NCI-H1436 (cell line): ENCODE data around the gene TNRC6A.
"Not testable (repeated sequence)": the region's sequence is repeated elsewhere in the genome, so short reads cannot be mapped to it uniquely, and the experiment has no call there.

Source experiments
- DNase-seq: peaks from one replicate; lab custom pipeline; 2025; lab: John Stamatoyannopoulos, UW

The TNRC6A gene

GRCh38 chr16:24759006-24759405 is 29.6 kb downstream of the TNRC6A start:
- no peak for DNase-seq

- no peak for DNase-seq
Observed at GRCh38 chr16:24761526-24761925, 32.1 kb downstream of the TNRC6A start.

DNA sequence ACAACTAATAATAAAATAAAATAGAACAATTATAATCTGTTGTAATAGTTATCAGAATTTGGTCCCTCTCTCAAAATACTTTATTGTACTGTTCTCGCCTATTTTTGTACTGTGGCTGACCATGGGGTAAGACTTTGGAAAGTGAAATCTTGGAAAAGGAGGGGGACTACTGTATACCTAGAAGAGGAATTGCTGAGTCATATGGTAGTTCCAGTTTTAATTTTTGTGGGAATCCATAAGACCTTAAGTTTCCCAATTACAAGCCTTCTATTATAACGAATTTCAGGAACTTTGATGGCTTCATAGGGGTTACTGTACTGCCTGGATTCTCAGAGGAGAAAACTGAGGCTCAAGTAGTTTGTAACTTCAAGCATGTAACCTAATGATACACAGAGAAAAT is 35.5 kb downstream of the TNRC6A start:
- DNase-seq: no peak

DNA sequence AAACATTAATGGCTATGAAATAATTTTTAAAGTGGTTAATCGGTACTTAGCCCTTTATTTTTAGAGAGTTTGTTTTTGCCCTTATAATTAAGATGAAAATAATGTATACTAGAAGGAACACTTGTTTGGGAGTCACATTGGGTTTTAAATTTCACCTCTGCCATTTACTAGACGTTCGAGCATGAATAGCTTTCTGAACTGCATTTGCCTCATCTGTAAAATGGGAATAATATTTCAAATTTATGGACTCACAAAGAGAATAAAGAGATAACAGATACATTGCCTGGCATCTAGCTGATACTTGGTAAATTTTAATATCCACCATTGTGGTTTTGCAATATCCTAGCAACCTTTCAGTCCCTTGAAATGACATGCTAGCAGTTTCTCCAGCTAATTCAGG is 36.6 kb downstream of the TNRC6A start:
- no peak for DNase-seq

DNA sequence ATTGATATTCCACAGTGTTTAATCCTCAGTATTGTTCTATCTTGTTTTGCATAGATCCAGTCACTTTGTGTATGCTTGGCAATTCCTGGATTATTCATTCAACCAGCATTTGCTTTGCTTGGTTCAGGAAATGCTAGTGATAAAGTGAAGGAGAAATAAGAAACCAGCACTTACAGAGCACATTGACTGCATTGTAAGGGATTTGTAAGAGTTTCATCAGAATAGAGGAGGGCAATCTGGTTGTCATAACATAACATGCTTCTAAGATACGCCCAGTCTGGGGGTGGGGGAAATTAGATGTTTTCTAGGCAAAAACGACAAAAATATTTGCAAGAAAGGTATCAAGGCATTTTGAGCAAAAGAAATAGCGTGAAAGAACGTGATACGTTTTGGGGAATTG is 40.4 kb downstream of the TNRC6A start:
- DNase-seq: no peak

GRCh38 chr16:24771132-24771778 is 41.8 kb downstream of the TNRC6A start:
- DNase-seq: no peak

- no peak for DNase-seq
Observed at GRCh38 chr16:24771779-24772157, 42.3 kb downstream of the TNRC6A start.

DNA sequence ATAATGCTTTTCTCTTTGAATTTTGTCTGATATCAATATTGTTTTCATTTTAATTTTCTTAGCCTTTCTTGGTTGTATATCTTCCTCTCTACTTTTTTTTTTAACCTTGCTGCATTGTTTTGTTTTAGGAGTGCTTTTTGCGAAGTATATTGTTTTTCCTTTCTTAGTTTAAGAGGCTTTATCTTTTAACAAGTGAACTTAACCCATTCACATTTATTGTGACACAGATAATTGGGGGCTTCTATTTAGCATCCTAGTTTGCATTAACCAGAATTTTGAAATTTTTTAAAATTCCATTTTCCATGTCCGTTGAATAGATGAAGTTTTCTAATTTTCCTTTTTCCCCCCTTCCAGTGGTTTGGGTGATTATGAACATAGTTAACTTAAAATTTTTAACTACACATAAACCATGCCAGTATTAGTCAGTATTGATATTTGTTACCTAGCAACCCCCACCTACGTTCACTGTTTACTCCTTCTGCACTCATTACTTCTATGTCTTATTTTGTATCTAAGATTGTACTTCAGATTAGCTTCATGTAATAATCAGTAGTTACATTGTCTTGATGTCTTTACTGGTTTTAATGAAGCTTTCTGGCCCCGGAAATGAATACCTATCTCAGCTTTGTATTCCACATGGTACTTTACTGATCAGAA is 44.4 kb downstream of the TNRC6A start:
- DNase-seq: no peak

GRCh38 chr16:24774510-24774909 is 45.1 kb downstream of the TNRC6A start:
- no peak for DNase-seq

- no peak for DNase-seq
Observed at GRCh38 chr16:24775455-24775854, 46.0 kb downstream of the TNRC6A start.

DNA sequence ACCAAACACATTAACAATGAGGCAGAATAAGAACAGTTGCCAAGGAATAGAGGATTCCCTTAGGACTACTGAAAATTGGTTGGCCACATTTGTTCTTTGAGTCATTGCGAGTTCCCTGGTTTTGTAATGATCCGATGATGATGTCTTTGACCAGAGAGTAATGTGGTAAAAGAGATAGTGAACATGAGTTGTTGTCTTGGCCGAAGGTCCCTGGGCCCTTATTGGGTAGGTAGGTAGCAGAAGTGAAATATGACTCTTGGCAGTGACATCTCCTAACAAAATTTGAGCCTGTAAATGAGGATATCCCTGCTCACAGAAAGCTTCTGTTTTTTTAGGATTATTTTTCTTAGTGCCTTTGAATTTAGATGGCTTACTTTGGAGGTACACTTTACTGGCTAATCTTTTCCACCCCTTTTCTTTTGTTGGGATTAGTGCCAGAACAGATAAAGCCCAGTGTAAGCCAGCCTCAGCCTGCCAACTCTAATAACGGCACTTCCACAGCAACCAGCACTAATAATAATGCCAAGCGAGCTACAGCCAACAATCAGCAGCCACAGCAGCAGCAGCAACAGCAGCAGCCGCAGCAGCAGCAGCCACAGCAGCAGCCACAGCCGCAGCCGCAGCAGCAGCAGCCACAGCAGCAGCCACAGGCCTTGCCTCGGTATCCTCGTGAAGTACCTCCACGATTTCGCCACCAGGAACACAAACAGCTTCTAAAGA is 47.2 kb downstream of the TNRC6A start:
- DNase-seq: no peak

DNA sequence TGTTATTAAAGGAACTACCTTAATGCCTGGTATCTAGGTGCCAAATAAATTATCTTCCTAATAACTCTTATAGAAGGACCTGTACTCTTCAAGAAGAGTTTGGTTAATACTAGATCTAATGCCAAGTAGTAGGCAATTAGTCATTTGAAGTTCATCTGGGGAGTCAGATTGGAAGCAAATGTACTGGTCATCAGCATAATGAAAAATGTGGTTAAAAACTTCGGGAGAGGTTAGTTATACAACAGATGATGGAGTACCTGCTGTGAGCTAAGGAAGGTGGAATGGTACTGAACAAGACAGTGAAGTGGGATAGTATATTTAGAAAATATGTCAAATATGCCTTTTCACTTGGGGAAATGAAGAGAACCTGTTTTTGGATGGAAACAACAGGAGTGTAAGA is 49.2 kb downstream of the TNRC6A start:
- DNase-seq: no peak

DNA sequence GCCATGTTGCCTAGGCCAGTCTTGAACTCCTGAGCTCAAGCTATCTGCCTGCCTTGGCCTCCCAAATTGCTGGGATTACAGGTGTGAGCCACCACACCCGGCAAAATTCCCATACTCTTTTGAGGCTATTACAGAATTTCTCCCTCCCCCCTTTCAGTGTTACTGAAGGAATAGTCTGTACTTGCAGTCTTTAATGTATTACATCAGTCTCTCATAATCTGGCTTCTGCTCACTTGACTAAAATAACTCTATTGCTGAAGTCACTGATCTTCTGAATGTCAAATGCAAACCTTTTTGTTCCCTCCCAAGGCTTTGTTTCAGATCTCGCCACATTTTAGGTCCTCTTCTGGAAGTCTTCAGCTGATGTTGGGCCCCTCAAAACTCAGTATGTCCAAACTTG is 51.8 kb downstream of the TNRC6A start:
- no peak for DNase-seq

DNA sequence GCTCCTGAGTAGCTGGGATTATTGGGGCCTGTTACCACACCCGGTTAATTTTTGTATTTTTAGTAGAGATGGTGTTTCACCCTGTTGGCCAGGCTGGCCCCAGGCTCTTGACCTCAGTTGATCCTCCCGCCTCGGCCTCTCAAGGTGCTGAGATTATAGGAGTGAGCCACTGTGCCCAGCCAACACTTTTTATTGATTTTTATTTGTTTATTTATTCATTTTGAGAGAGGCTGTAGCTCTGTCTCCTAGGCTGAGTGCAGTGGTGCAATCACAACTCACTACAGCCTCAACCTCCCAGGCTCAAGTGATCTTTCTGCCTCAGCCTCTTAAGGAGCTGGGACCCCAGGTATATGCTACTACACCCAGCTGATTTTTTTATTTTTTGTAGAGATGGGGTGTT is 54.7 kb downstream of the TNRC6A start:
- DNase-seq: no peak

DNA sequence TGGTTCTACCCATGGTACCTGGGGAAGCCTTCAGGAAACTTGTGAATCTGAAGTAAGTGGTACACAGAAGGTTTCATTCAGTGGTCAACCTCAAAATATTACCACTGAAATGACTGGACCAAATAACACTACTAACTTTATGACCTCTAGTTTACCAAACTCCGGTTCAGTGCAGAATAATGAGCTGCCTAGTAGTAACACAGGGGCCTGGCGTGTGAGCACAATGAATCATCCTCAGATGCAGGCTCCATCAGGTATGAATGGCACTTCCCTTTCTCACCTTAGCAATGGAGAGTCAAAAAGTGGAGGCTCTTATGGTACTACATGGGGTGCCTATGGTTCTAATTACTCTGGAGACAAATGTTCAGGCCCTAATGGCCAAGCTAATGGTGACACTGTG is 60.4 kb downstream of the TNRC6A start:
- DNase-seq: no peak

- DNase-seq: no peak
Observed at GRCh38 chr16:24800586-24800985, 71.1 kb downstream of the TNRC6A start.

- DNase-seq: no peak
Observed at GRCh38 chr16:24801761-24802302, 72.4 kb downstream of the TNRC6A start.

- DNase-seq: no peak
Observed at GRCh38 chr16:24805484-24805883, 76.0 kb downstream of the TNRC6A start.

DNA sequence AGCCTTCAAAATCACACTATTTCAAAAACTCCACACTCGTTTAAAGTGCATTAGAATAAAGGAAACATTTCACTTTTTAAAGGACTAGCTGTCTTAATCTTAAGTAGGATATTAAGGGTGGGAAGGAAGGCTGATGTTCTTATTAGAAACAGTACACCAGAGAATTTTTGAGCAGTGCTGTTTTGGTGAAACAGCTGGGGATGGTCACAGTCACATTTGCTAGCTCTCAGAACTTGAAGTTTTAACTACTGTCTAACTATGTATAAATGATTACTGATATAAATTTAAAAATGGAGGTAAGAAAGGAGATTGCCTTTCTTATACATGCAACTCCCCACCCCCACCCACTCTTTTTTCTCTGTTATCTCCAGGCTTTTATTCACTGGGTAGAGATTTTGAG is 77.8 kb downstream of the TNRC6A start:
- DNase-seq: no peak

DNA sequence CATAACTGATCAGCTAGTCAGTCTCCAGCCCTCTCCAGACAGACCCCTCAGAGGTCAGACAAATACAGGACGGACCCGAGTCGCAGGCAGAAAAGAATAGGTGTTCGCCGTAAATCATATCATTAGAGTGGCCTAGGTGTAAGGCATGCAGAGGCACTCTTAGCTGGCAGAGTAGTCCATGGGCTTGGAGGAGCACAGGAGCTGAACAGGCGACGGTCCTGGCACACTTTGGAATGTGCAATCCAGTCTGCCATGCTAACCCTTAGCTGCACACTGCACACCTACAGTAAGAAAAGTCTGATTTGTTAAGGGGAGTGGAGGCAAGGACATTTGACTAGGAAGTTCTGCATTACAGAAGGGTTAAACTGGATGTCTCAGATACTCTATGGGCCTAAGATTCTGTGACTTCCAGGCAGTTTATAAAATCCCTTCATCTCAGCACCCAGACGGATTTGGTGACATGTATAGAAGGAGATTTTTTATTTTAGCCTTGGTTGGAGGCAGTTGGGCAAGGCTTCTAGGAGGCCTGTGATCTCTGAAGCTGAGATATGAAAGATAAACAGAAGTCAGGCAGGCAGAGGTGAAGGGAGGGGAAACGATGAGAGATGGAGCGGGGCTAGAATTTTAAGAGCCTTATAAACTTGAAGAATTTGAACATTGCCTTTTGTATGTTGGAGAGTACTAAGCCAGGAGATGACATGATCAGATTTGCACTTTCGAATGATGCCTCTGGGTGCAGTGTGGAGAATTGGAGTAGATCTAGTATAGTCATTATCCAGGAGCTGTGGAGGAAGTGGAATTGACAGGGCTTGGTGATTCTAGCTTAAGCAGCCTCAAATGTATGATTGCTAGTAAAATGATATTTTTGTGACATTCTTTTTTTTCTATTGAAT is 81.7 kb downstream of the TNRC6A start:
- no peak for DNase-seq

GRCh38 chr16:24812813-24813212 is 83.4 kb downstream of the TNRC6A start:
- DNase-seq: not testable (repeated sequence)

DNA sequence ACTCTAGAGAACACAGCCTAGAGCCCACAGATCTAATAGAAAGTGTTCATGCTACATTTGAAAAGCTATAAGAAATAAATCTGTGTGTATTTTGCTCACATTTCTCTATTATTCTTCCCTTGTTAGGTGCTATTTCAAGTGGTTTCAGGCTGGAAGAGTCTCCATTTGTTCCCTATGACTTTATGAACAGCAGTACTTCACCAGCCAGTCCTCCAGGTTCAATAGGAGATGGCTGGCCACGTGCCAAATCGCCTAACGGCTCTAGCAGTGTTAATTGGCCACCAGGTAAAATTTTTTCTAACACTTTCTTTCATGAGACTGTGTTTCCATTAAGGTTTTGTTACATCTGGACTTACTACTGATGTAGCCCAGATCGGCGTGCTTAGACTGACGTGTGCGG is 85.6 kb downstream of the TNRC6A start:
- no peak for DNase-seq
